ENCODE data around the gene FAM13B.
"Not testable (repeated sequence)": the region's sequence is repeated elsewhere in the genome, so short reads cannot be mapped to it uniquely, and the experiment has no call there.

- TF ChIP-seq LARP7 (IDR thresholded peaks at IDR 0.05); SPI1 (IDR thresholded peaks at IDR 0.05; ENCODE audit: borderline replicate concordance, insufficient read depth, low read depth, low read length); EGR1 (IDR thresholded peaks at IDR 0.05; ENCODE audit: borderline replicate concordance in 1 of 2, low read depth in 2 of 2, low read length in 2 of 2); RCOR1 (conservative IDR thresholded peaks at IDR 0.05; ENCODE audit: low read depth, low read length); MAX (IDR thresholded peaks at IDR 0.05; ENCODE audit: low read depth, low read length); POLR2A (IDR thresholded peaks at IDR 0.05; ENCODE audit: low read depth, low read length); CTCF (IDR thresholded peaks at IDR 0.05 in 2 of 3, conservative IDR thresholded peaks at IDR 0.05 in 1 of 3; ENCODE audit: control insufficient read depth in 2 of 3, extremely low read depth in 1 of 3, insufficient read depth in 1 of 3, low read depth in 3 of 3, low read length in 3 of 3); SUPT20H (IDR thresholded peaks at IDR 0.05; ENCODE audit: borderline replicate concordance, control insufficient read depth, low read depth, low read length); IRF3 (IDR thresholded peaks at IDR 0.05); RFX5 (IDR thresholded peaks at IDR 0.05; ENCODE audit: low read depth, low read length): not testable (repeated sequence)
Observed at GRCh38 chr5:137944280-137944679, 88.6 kb downstream of the FAM13B start.

All from GM12878 (cell line).